ENCODE measurements around the gene MTMR12. TPM values are rescaled to one million over a fixed set of nuclear protein-coding genes. Genes with fewer than 3 reads are reported as not detected.
"Not testable (repeated sequence)": the region's sequence is repeated elsewhere in the genome, so short reads cannot be mapped to it uniquely, and the experiment has no call there.

The MTMR12 gene
- total RNA-seq, 4 donors from 2014 or later = 13.8 to 27.5 (median 17.4) TPM

- Histone ChIP-seq H3K36me3 (peaks cover 0 to 54% (median 0%) of the 10 kb centered on the region in 3 donors), H3K27ac (no peak overlapping the region), H3K9me3 (no peaks in the 10 kb centered on the region), H3K4me3 (no peak overlapping the region), H3K4me1 (peaks cover 0 to 14% (median 0%) of the 10 kb centered on the region in 3 donors), H3K27me3 (no peaks in the 10 kb centered on the region)
- TF ChIP-seq CTCF (IDR thresholded peaks at IDR 0.05) = no peak
- no peak for TF ChIP-seq POLR2A (IDR thresholded peaks at IDR 0.05)
- intact Hi-C loops (cut with DNase I) = no loop called here
- no peak for DNase-seq
- WGBS, 2 donors = 94 to 95% methylated on average over 7 of the region's 7 CpGs
These were observed 21.1 kb downstream of the MTMR12 start for GRCh38 chr5:32291591-32291990.

- no peak for TF ChIP-seq CTCF (IDR thresholded peaks at IDR 0.05)
- no peak for TF ChIP-seq POLR2A (IDR thresholded peaks at IDR 0.05)
- Histone ChIP-seq H3K36me3 (peaks cover 0 to 47% (median 0%) of the 10 kb centered on the region in 3 donors), H3K4me1 (peaks cover 0 to 21% (median 0%) of the 10 kb centered on the region in 3 donors), H3K27ac (no peak overlapping the region), H3K9me3 (no peaks in the 10 kb centered on the region), H3K27me3 (no peaks in the 10 kb centered on the region), H3K4me3 (no peak overlapping the region)
- intact Hi-C loops (cut with DNase I) = no loop called here
- no peak for DNase-seq
- WGBS, 2 donors = 67 to 90% methylated on average over 2 to 3 of the region's 5 CpGs
These were observed 21.8 kb downstream of the MTMR12 start for GRCh38 chr5:32290922-32291321.

GRCh38 chr5:32290501-32290900 lies 22.2 kb downstream of the MTMR12 start:
- H3K27me3 ChIP-seq; intact Hi-C loops (cut with DNase I); H3K4me3 ChIP-seq; H3K9me3 ChIP-seq; H3K27ac ChIP-seq; DNase-seq: not testable (repeated sequence)
- WGBS, 2 donors = 95% methylated on average over 2 to 3 of the region's 3 CpGs
- Histone ChIP-seq H3K4me1 (peaks cover 0 to 25% (median 2%) of the 10 kb centered on the region in 3 donors), H3K36me3 (peaks cover 0 to 43% (median 0%) of the 10 kb centered on the region in 3 donors)

- Histone ChIP-seq H3K36me3 (peaks cover 0 to 39% (median 0%) of the 10 kb centered on the region in 3 donors), H3K4me1 (peaks cover 0 to 30% (median 3%) of the 10 kb centered on the region in 3 donors)
- intact Hi-C loops (cut with DNase I); DNase-seq; H3K9me3 ChIP-seq; H3K27ac ChIP-seq; H3K27me3 ChIP-seq; H3K4me3 ChIP-seq: not testable (repeated sequence)
- 100% methylated on average over 1 of the region's 1 CpG for WGBS, 2 donors
These were observed 22.8 kb downstream of the MTMR12 start for GRCh38 chr5:32289986-32290385.

- H3K27ac ChIP-seq; H3K4me3 ChIP-seq; H3K27me3 ChIP-seq; DNase-seq; intact Hi-C loops (cut with DNase I); H3K9me3 ChIP-seq: not testable (repeated sequence)
- whole genome bisulfite sequencing, 2 donors = 85 to 87% methylated on average over 3 of the region's 3 CpGs
- peaks cover 0 to 21% (median 0%) of the 10 kb centered on the region in 3 donors for H3K36me3 ChIP-seq
- peaks cover 11 to 48% (median 17%) of the 10 kb centered on the region in 3 donors for H3K4me1 ChIP-seq
These were observed 24.6 kb downstream of the MTMR12 start for GRCh38 chr5:32288135-32288534.

GRCh38 chr5:32287525-32287924 lies 25.2 kb downstream of the MTMR12 start:
- peaks cover 14 to 54% (median 17%) of the 10 kb centered on the region in 3 donors for H3K4me1 ChIP-seq
- H3K27ac ChIP-seq; H3K9me3 ChIP-seq; DNase-seq; H3K4me3 ChIP-seq; intact Hi-C loops (cut with DNase I); H3K27me3 ChIP-seq: not testable (repeated sequence)
- peaks cover 0 to 16% (median 0%) of the 10 kb centered on the region in 3 donors for H3K36me3 ChIP-seq
- 76 to 81% methylated on average over 3 of the region's 3 CpGs for WGBS, 2 donors

GRCh38 chr5:32285510-32286138 lies 27.1 kb downstream of the MTMR12 start:
- H3K9me3 ChIP-seq = no peaks in the 10 kb centered on the region
- no peaks in the 10 kb centered on the region for H3K36me3 ChIP-seq
- intact Hi-C loops (cut with DNase I) = no loop called here
- DNase-seq = no peak
- TF ChIP-seq CTCF (IDR thresholded peaks at IDR 0.05) = no peak
- TF ChIP-seq POLR2A (IDR thresholded peaks at IDR 0.05) = no peak
- no peak overlapping the region for H3K4me3 ChIP-seq
- peaks cover 14 to 73% (median 17%) of the 10 kb centered on the region in 3 donors for H3K4me1 ChIP-seq
- peak overlapping the region in 3 of 4 donors; percentile 26 to 71 (median 66) for H3K27ac ChIP-seq
- WGBS, 2 donors = 67 to 88% methylated on average over 5 of the region's 5 CpGs
- H3K27me3 ChIP-seq = no peaks in the 10 kb centered on the region
